Bronchial epithelial cell (primary cell): ENCODE data around the gene ROBO3. TPM values are rescaled to one million over a fixed set of nuclear protein-coding genes. Genes with fewer than 3 reads are reported as not detected.

Source experiments
- DNase-seq: peaks from one replicate; pipeline ENCODE4 v3.0.0-alpha.2; 2010; ENCODE audit warnings: low read depth
- FAIRE-seq: peaks from 2 replicates; lab custom pipeline; 2011; peaks lifted over from hg19 to GRCh38; lab: Jason Lieb, UNC
- H3K27me3 ChIP-seq: 2 replicates; pipeline ENCODE4 v1.5.1; 2011; ENCODE audit warnings: low read length; ENCODE audit not compliant: control insufficient read depth, insufficient read depth
- H3K36me3 ChIP-seq: 2 replicates; pipeline ENCODE4 v1.5.1; 2011; ENCODE audit warnings: low read length; ENCODE audit not compliant: control insufficient read depth, insufficient read depth
- H3K4me3 ChIP-seq: 2 replicates; pipeline ENCODE4 v1.5.1; 2011; ENCODE audit warnings: mild to moderate bottlenecking, low read depth, low read length, control low read depth
- CTCF ChIP-seq: IDR thresholded peaks from 2 replicates; pipeline ENCODE4 v1.5.1; 2011; ENCODE audit warnings: mild to moderate bottlenecking, moderate library complexity, low read length, control low read depth, inconsistent platforms; ENCODE audit not compliant: insufficient read depth, severe bottlenecking
- total RNA-seq: library from RNA; depleted of rRNA; stranded (reverse); fragments of >200 nt; gene quantifications from 2 replicates; pipeline ENCODE4 v1.2.1, GENCODE V29; 2014

Gene ROBO3
- total RNA-seq, 1 donor from 2014 or later: 29.5 TPM

DNA sequence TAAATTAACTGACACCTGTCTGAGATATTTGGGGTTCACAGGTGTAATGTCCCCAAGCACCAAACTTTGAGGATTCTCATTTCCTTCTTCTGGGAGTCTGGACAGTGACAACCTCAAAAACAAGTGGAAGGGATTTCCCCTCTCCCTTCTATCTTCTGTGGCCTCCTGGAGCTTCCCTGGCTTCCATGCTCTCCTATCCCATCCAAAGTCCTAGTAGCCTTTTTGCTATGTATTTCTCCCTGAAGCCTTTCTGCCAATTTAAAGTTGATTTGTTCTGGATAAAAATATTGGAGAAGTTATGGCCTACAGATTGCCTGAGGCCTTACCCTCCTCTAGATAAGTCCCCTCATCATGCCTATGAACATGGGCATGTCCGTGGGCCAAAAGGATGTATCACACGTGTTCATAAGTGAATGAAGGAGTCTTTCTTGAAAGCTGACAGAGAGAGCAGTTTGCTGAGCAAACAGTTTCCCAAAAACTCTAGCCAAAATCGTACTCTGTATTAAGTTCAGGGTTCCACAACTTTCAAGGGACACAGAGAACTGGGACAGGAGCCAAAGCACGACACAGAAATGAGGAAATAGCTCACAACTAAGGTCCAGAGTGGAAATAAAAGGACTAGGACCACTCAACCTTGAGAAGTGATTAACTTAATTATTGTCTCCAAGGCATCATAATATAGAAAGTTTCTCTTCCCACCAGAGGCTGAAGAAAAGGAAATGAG, 63.9 kb downstream of the ROBO3 start:
- TF ChIP-seq CTCF: no peak
- Histone ChIP-seq H3K36me3 (no peaks in the 10 kb centered on the region), H3K4me3 (no peak overlapping the region), H3K27me3 (no peaks in the 10 kb centered on the region)
- DNase-seq (no peak), FAIRE-seq (no peak)

GRCh38 chr11:124930799-124931198, 65.6 kb downstream of the ROBO3 start:
- no peaks in the 10 kb centered on the region for H3K27me3 ChIP-seq
- H3K4me3 ChIP-seq: no peak overlapping the region
- no peak for TF ChIP-seq CTCF
- FAIRE-seq (no peak), DNase-seq (no peak)
- no peaks in the 10 kb centered on the region for H3K36me3 ChIP-seq

Other genes starting within 250 kb of the ROBO3 start
- gene TBRG1, start 242.6 kb upstream of the ROBO3 start, total RNA-seq: 21.9 and 28.0 TPM in 2 replicates
- 9.0 and 10.8 TPM in 2 replicates for gene SIAE, start 191.7 kb upstream of the ROBO3 start, total RNA-seq
- 2.4 and 5.8 TPM in 2 replicates for gene SPA17, start 191.5 kb upstream of the ROBO3 start, total RNA-seq
- gene NRGN, start 125.5 kb upstream of the ROBO3 start, total RNA-seq: not detected in 2 replicates
- gene VSIG2, start 113.2 kb upstream of the ROBO3 start, total RNA-seq: 0.53 and 2.0 TPM in 2 replicates
- gene ESAM, start 103.1 kb upstream of the ROBO3 start, total RNA-seq: not detected in 2 replicates
- 2.9 TPM in 2 replicates for gene MSANTD2, start 65.0 kb upstream of the ROBO3 start, total RNA-seq
- gene ROBO4, start 32.4 kb downstream of the ROBO3 start, total RNA-seq: under 0.01 TPM in 1 of 2 replicates, not detected in the other
- not detected in 2 replicates for gene HEPN1, start 53.8 kb downstream of the ROBO3 start, total RNA-seq
- gene HEPACAM, start 70.6 kb downstream of the ROBO3 start, total RNA-seq: not detected in 2 replicates
- gene CCDC15, start 88.8 kb downstream of the ROBO3 start, total RNA-seq: 1.1 and 1.8 TPM in 2 replicates
- gene SLC37A2, start 197.9 kb downstream of the ROBO3 start, total RNA-seq: 25.5 and 30.1 TPM in 2 replicates
- gene TMEM218, start 246.2 kb downstream of the ROBO3 start, total RNA-seq: 28.4 and 29.3 TPM in 2 replicates